Testis (tissue), 2 donors: ENCODE results near the gene MAN1C1.

ENCODE experiments used
- CTCF ChIP-seq, 3 experiments: fragments of 450-650 bp in 2 of 3; fragments of 200-600 bp in 1 of 3; sonication (generic) in 1 of 3; IDR thresholded peaks; one replicate each; pipeline ENCODE4 v1.5.1; 2016 to 2019; ENCODE audit warnings: antibody characterized with exemption in 3 of 3, mild to moderate bottlenecking in 2 of 3, moderate library complexity in 1 of 3
- POLR2A ChIP-seq: fragments of 450-650 bp; IDR thresholded peaks from one replicate; pipeline ENCODE4 v1.6.1; 2017; ENCODE audit warnings: antibody characterized with exemption, mild to moderate bottlenecking, moderate library complexity

GRCh38 chr1:25707280-25708016 lies 90.9 kb downstream of the MAN1C1 start:
- TF ChIP-seq CTCF (IDR thresholded peaks at IDR 0.05) (no peak), POLR2A (no peak)
